Caki2 (cell line): ENCODE data around the gene THSD7B. TPM values are rescaled to one million over a fixed set of nuclear protein-coding genes. Genes with fewer than 3 reads are reported as not detected.
"Not testable (repeated sequence)": the region's sequence is repeated elsewhere in the genome, so short reads cannot be mapped to it uniquely, and the experiment has no call there.

ENCODE experiments used
- DNase-seq: peaks from one replicate; pipeline ENCODE4 v3.0.0-alpha.2; 2015; ENCODE audit warnings: low read depth
- in situ Hi-C: cut with HindIII; loops from 2 replicates; pipeline ENCODE4 v1.10.0; 2016; ENCODE audit warnings: low sequenced_read_pairs, low pct_unique_long_range_greater_than_20kb, mixed read lengths
- total RNA-seq: library from RNA; depleted of rRNA; stranded (reverse); fragments of >200 nt; shearing (Covaris generic); gene quantifications from 2 replicates; pipeline ENCODE4 v1.2.3, GENCODE V29; 2014; ENCODE audit warnings: low replicate concordance

Gene THSD7B
- total RNA-seq, 1 experiment from 2014 or later, result not detected

- in situ Hi-C loops, result no loop called here
- no peak for DNase-seq
Measured at GRCh38 chr2:137251045-137251444, 485.7 kb downstream of the THSD7B start.

- no peak for DNase-seq
- in situ Hi-C loops, result no loop called here
Measured at GRCh38 chr2:137252934-137253333, 487.6 kb downstream of the THSD7B start.

- no peak for DNase-seq
- in situ Hi-C loops, result no loop called here
Measured at GRCh38 chr2:137254052-137254451, 488.7 kb downstream of the THSD7B start.

GRCh38 chr2:137255345-137255744, 490.0 kb downstream of the THSD7B start:
- in situ Hi-C loops, result no loop called here
- DNase-seq, result no peak

GRCh38 chr2:137255990-137256389, 490.6 kb downstream of the THSD7B start:
- no peak for DNase-seq

GRCh38 chr2:137261881-137262585, 496.7 kb downstream of the THSD7B start:
- in situ Hi-C loops, result no loop called here
- no peak for DNase-seq

More at GRCh38 chr2:137255990-137256389, 490.6 kb downstream of the THSD7B start:
- in situ Hi-C loops, result no loop called here

- no peak for DNase-seq
- in situ Hi-C loops, result no loop called here
Measured at GRCh38 chr2:137262594-137262993, 497.2 kb downstream of the THSD7B start.

GRCh38 chr2:137287913-137288639, 522.7 kb downstream of the THSD7B start:
- DNase-seq, result no peak
- in situ Hi-C loops, result no loop called here

- DNase-seq, result no peak
- in situ Hi-C loops, result no loop called here
Measured at GRCh38 chr2:137291836-137292570, 526.7 kb downstream of the THSD7B start.

- in situ Hi-C loops, result no loop called here
- DNase-seq, result no peak
Measured at GRCh38 chr2:137298377-137298776, 533.0 kb downstream of the THSD7B start.

- DNase-seq, result no peak
- in situ Hi-C loops, result no loop called here
Measured at GRCh38 chr2:137300987-137301386, 535.6 kb downstream of the THSD7B start.

GRCh38 chr2:137302957-137303356, 537.6 kb downstream of the THSD7B start:
- no peak for DNase-seq
- in situ Hi-C loops, result no loop called here

GRCh38 chr2:137316075-137316474, 550.7 kb downstream of the THSD7B start:
- in situ Hi-C loops, result no loop called here
- DNase-seq, result no peak

GRCh38 chr2:137321566-137321965, 556.2 kb downstream of the THSD7B start:
- in situ Hi-C loops, result no loop called here
- DNase-seq, result no peak

- DNase-seq, in situ Hi-C loops: not testable (repeated sequence)
Measured at GRCh38 chr2:137331562-137331961, 566.2 kb downstream of the THSD7B start.

GRCh38 chr2:137333386-137334165, 568.2 kb downstream of the THSD7B start:
- no peak for DNase-seq
- in situ Hi-C loops, result no loop called here

GRCh38 chr2:137336067-137336466, 570.7 kb downstream of the THSD7B start:
- in situ Hi-C loops, result no loop called here
- DNase-seq, result no peak

- in situ Hi-C loops, result no loop called here
- DNase-seq, result no peak
Measured at GRCh38 chr2:137339051-137339450, 573.7 kb downstream of the THSD7B start.
